Urinary bladder (tissue), 4 donors: ENCODE results near the gene TP53TG5. TPM values are rescaled to one million over a fixed set of nuclear protein-coding genes. Genes with fewer than 3 reads are reported as not detected.
"Not testable (repeated sequence)": the region's sequence is repeated elsewhere in the genome, so short reads cannot be mapped to it uniquely, and the experiment has no call there.

Experiments
- DNase-seq: peaks from one replicate; pipeline ENCODE4 v3.0.0-alpha.2; 2015; ENCODE audit errors: extremely low spot score
- H3K27ac ChIP-seq: one replicate; pipeline ENCODE4 v1.5.1; 2013; ENCODE audit warnings: low read depth, mild to moderate bottlenecking, moderate library complexity
- H3K36me3 ChIP-seq: one replicate; pipeline ENCODE4 v1.6.1; 2013; ENCODE audit warnings: mild to moderate bottlenecking, moderate library complexity; ENCODE audit not compliant: insufficient read depth
- H3K4me1 ChIP-seq: one replicate; pipeline ENCODE4 v1.6.1; 2013; ENCODE audit warnings: mild to moderate bottlenecking, moderate library complexity; ENCODE audit not compliant: insufficient read depth
- H3K4me3 ChIP-seq: one replicate; pipeline ENCODE4 v1.5.1; 2013; ENCODE audit warnings: low read depth, low read length
- WGBS: extraction: QIAGEN DNeasy Blood & Tissue Kit; methylation state at CpG from one replicate; pipeline ENCODE4 v1.1.7; 2013; 5-methylcytosine and 5-hydroxymethylcytosine counted together
- polyA plus RNA-seq: library from polyadenylated mRNA; stranded (reverse); fragments of 200-250 nt; gene quantifications from one replicate; pipeline ENCODE4 v1.2.3, GENCODE V29; 2013
- total RNA-seq: library from RNA; depleted of rRNA; stranded (reverse); fragments of >200 nt; gene quantifications from one replicate; pipeline ENCODE4 v1.2.3, GENCODE V29; 2014
- donor health status: healthy with polysubstance abuse.
- donor health status: healthy.

Gene TP53TG5
- total and polyA plus RNA-seq, 2 donors, result 0.69 to 0.96 TPM

GRCh38 chr20:45354423-45355208 is 23.5 kb downstream of the TP53TG5 start:
- H3K27ac ChIP-seq, result peak overlapping the region; percentile 16
- DNase-seq, result no peak
- 57% methylated on average over 9 of the region's 9 CpGs for WGBS

GRCh38 chr20:45353746-45354145 is 24.4 kb downstream of the TP53TG5 start:
- WGBS, result 91% methylated on average over 1 of the region's 1 CpG
- Histone ChIP-seq H3K27ac (no peak overlapping the region), H3K4me3 (no peak overlapping the region), H3K36me3 (no peaks in the 10 kb centered on the region), H3K4me1 (peaks cover under 1% of the 10 kb centered on the region)
- DNase-seq, result no peak

More at GRCh38 chr20:45354423-45355208, 23.5 kb downstream of the TP53TG5 start:
- no peaks in the 10 kb centered on the region for H3K36me3 ChIP-seq
- no peak overlapping the region for H3K4me3 ChIP-seq
- peaks cover 1% of the 10 kb centered on the region for H3K4me1 ChIP-seq

DNA sequence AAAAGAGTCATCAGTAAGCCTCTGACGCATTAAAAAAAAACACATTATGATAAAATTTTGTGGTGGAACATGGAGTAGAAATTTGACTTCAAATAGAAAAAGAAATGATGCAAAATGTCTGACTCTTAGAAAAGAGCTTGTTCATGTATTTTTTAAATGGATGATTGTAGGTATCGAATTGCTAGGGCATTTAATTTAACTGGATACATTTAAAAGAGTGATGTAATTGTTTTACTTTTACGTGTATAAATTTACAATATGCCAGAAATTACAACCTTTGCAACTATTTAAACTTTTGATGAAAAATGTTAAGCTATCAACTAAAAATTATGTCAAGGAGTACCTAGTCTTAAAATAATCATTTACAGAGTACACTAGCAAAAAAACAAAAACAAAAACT is 25.4 kb downstream of the TP53TG5 start:
- H3K27ac ChIP-seq, result no peak overlapping the region
- no peaks in the 10 kb centered on the region for H3K36me3 ChIP-seq
- H3K4me1 ChIP-seq, result no peaks in the 10 kb centered on the region
- no peak overlapping the region for H3K4me3 ChIP-seq
- 79% methylated on average over 3 of the region's 3 CpGs for WGBS
- no peak for DNase-seq

DNA sequence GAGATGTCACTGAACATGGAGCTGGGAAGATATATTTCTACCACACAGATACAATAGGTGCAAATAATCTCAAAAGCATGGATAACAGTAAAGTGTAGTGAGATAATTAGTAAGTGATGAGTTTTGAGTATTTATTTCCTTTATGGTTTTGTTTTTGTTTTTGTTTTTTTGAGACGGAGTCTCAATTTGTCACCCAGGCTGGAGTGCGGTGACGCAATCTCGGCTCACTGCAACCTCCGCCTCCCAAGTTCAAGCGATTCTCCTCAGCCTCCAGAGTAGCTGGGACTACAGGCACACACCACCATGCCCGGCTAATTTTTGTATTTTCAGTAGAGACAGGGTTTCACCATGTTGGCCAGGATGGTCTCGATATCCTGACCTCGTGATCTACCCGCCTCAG is 27.3 kb downstream of the TP53TG5 start:
- not testable (repeated sequence) for H3K4me3 ChIP-seq, DNase-seq, H3K4me1 ChIP-seq, H3K36me3 ChIP-seq, H3K27ac ChIP-seq
- WGBS, result 96% methylated on average over 10 of the region's 10 CpGs

GRCh38 chr20:45350217-45350616 is 27.9 kb downstream of the TP53TG5 start:
- Histone ChIP-seq H3K27ac (no peak overlapping the region), H3K36me3 (no peaks in the 10 kb centered on the region), H3K4me1 (no peaks in the 10 kb centered on the region), H3K4me3 (no peak overlapping the region)
- WGBS, result 53% methylated on average over 1 of the region's 1 CpG
- no peak for DNase-seq

DNA sequence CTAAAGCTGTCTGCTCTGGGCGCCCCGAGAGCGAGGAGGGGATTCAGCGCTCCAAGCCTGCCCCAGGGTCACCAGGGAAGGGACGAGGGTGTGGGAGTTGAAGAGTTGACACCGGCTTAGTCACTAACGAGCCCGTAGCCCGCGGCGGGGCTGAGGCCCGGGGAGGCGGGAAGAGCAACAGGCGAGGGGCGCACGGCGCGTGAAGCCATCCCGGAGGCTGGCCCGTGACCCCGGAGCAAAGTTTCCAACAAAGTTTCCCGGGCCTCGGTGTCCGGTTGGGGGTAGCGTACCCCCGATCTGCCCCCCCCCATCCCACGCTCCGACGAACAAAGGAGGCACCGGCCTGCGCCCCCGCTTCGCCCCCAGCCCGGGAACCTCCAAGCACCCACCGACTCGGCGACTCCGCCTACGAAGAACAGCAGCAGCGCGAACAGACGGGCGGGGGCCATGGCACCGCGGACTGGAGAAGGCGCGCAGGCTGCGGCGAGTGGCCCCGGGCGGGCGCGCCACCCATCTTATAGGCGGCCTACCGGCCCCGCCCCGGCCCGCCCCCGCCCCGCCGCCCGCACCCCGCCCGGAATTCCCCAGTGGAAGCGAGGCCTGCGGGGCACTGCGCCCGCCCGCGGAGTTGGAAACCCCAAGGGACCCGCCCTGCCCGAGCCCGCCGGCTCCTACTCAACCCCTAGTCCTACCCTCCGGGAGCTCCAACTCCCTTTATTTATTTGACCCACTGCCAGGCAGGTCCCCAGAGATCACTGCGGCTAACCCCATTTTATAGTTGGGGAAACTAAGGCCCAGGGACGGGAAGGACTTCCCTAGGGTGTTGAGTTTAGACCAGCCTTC is 30.0 kb downstream of the TP53TG5 start, which contains the start of gene SDC4:
TSS of gene SDC4 (minus strand) at position 489 of the 843 bp plus-strand sequence. CDS start at position 449, 40 bp downstream.
- Histone ChIP-seq H3K4me3 (peak within 1 kb of the TSS; percentile 66), H3K4me1 (no peaks in the 10 kb centered on the region), H3K27ac (peak within 1 kb of the TSS; percentile 87), H3K36me3 (no peaks in the 10 kb centered on the region)
- WGBS, result 1% methylated on average over 77 of the region's 77 CpGs
- no peak for DNase-seq

DNA sequence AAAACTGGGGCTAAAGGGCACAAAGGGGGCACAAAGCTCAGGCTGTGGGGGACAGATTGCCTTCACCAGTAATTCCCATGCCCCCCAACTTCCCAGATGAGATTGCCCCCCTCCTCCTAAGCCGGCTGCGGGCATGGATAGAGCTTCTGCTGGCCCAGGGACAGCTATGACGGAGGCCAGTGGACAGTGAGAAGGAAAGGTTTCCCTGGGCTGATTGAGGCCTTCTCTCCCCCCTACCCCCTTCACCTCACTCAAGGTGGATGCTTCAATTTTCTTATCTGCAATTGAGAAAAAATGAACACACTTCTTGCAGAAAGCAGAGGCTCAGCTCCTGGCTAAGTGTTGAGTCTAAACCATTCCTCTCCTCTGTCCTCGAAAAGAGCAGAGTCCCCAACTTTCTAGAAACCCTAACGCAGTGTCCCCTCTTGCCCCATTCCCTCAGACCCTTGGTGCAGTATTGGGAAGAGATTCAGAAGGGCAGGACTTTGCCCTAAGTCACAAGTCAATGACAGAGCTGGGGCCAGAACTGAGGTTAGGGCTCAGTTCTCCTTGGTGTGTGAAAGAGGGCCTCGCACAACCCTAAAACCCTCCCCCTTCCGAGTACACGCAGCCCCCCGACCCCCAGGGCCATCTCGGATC is 30.7 kb downstream of the TP53TG5 start:
- Histone ChIP-seq H3K27ac (peak overlapping the region; percentile 87), H3K36me3 (no peaks in the 10 kb centered on the region), H3K4me3 (peak overlapping the region; percentile 66), H3K4me1 (no peaks in the 10 kb centered on the region)
- no peak for DNase-seq
- WGBS, result 17% methylated on average over 10 of the region's 10 CpGs

- H3K4me1 ChIP-seq, result no peaks in the 10 kb centered on the region
Observed at GRCh38 chr20:45346851-45347250, 31.3 kb downstream of the TP53TG5 start.

DNA sequence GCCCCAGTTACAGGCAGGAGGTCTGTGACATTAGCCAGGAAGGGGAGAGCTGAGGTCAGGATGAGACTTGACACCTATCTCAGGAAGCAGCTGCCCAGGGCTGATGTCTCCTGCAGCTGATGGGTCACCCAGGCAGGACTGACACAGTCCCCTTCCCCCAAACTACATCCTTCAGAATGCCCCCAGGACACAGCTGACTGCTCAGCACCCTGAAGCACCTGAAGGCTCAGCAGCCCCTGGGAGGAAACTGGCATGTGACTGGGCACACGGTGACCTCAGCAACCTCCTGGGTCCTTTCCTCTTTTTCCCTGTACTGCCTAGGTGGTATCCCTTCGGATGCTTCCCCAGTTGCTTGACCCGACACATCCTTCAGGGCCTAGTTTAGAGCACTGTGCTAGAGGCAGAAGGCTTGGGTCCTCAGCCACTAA is 31.8 kb downstream of the TP53TG5 start:
- H3K4me3 ChIP-seq, result peak overlapping the region; percentile 22
- WGBS, result 66% methylated on average over 3 of the region's 3 CpGs
- H3K4me1 ChIP-seq, result no peaks in the 10 kb centered on the region
- no peaks in the 10 kb centered on the region for H3K36me3 ChIP-seq
- H3K27ac ChIP-seq, result peak overlapping the region; percentile 49
- DNase-seq, result no peak

More at GRCh38 chr20:45346851-45347250, 31.3 kb downstream of the TP53TG5 start:
- DNase-seq, result no peak
- 52% methylated on average over 5 of the region's 5 CpGs for WGBS
- peak overlapping the region; percentile 43 for H3K27ac ChIP-seq
- H3K36me3 ChIP-seq, result no peaks in the 10 kb centered on the region
- peak overlapping the region; percentile 66 for H3K4me3 ChIP-seq

DNA sequence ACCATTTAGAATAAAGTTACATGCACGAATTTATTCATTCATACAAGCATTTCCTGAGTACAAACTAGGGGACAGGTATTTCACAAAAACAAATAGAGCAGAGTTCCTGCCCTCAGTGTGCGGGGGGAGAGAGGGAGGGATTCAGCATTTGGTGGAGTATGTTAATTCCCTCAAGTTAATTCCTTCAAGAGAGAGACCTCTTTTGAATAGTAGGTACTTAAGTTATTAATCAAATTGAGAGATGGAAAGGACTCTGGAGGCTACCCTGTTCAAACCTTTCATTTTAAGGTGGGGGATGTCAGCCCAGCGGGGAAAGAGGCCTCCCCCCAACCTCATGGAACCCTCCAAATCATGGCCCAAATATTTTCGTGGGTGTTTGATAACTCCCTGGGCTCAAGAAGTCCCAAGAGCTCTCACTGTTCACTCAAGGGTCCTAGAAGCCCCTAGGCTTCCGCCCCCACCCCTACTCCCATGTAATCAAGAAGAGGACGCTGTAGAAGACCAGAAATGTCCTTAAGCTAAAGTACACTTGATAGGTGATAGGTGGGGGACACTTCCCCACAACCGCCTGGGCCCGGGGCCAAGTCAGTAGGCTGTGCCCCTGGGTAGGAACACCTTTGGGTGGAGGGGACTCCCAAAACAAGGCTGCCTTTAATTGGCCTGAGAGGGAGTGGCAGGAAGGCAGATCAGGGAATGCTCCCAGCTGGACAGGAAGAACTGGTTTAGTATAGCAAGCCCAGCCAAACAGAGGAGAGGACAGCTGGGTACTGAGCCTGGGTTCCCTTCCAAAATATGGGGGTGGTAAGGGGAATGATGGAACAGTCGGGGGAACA is 32.8 kb downstream of the TP53TG5 start:
- DNase-seq, result no peak

DNA sequence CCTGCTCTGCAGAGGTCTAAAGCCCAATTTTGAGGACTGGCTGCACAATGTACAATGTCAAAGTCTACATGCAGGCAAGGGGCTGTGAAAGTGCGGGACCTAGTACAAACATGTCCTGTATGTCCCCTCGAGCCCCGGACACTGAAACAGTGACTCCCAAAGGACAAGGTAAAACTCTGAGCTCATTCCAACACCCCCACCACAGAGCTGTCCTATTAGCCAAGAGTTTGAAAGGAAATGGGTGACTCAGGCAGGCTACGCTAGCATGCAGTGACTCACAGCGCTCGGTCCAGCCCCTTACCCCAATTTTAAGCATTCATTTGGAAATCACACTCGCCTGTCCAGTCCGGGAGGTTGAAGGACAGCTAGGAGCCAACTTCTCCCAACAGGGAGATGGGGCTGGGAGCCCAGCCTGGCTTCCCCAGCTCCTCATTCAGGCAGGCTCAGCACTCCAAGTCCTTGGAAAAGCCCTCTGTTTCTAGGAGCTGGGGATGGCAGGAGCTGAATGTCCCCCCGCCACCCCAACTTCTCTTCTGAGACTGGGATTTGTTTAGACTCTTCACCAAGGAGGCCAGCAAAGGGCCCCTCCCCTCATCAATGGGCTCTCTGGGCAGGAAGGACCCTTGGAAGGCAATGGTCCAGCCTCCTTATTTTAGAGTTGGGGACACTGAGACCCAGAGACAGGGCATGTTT is 33.8 kb downstream of the TP53TG5 start:
- peak overlapping the region; percentile 95 for H3K27ac ChIP-seq
- 42% methylated on average over 9 of the region's 9 CpGs for WGBS
- no peaks in the 10 kb centered on the region for H3K36me3 ChIP-seq
- no peaks in the 10 kb centered on the region for H3K4me1 ChIP-seq
- no peak overlapping the region for H3K4me3 ChIP-seq
- no peak for DNase-seq

More for the DNA sequence above, 32.8 kb downstream of the TP53TG5 start:
- peak overlapping the region; percentile 91 for H3K27ac ChIP-seq
- H3K4me1 ChIP-seq, result no peaks in the 10 kb centered on the region
- no peaks in the 10 kb centered on the region for H3K36me3 ChIP-seq
- WGBS, result 69% methylated on average over 9 of the region's 9 CpGs
- no peak overlapping the region for H3K4me3 ChIP-seq

- peak overlapping the region; percentile 95 for H3K27ac ChIP-seq
- H3K4me1 ChIP-seq, result no peaks in the 10 kb centered on the region
- no peak overlapping the region for H3K4me3 ChIP-seq
- DNase-seq, result no peak
- H3K36me3 ChIP-seq, result no peaks in the 10 kb centered on the region
- WGBS, result 40% methylated on average over 6 of the region's 6 CpGs
Observed at GRCh38 chr20:45343532-45344167, 34.5 kb downstream of the TP53TG5 start.
